Trophoblast cell (in vitro differentiated cells and primary cell): ENCODE data around the gene DCDC2C.
A peak's percentile ranks its signal among the peaks of the same experiment; 100 is the strongest.

Experiments used
- DNase-seq, 2 donors: peaks; one replicate each; pipeline ENCODE4 v3.0.0-alpha.2; 2016
- H2AFZ ChIP-seq: 2 replicates; pipeline ENCODE4 v1.6.1; 2013; ENCODE audit warnings: low read length, moderate library complexity, mild to moderate bottlenecking; ENCODE audit not compliant: insufficient read depth, poor library complexity
- H2AK5ac ChIP-seq: 2 replicates; pipeline ENCODE4 v1.6.1; 2013; ENCODE audit warnings: mild to moderate bottlenecking, low read length
- H2BK120ac ChIP-seq: 2 replicates; pipeline ENCODE4 v1.6.1; 2013; ENCODE audit warnings: low read length, mild to moderate bottlenecking, moderate library complexity; ENCODE audit not compliant: insufficient read depth, poor library complexity
- H2BK12ac ChIP-seq: 2 replicates; pipeline ENCODE4 v1.6.1; 2013; ENCODE audit warnings: mild to moderate bottlenecking, low read length, moderate library complexity
- H2BK5ac ChIP-seq: 2 replicates; pipeline ENCODE4 v1.6.1; 2013; ENCODE audit warnings: low read length, low read depth, moderate library complexity, mild to moderate bottlenecking; ENCODE audit not compliant: poor library complexity
- H3K14ac ChIP-seq: 2 replicates; pipeline ENCODE4 v1.6.1; 2013; ENCODE audit warnings: mild to moderate bottlenecking, low read length
- H3K18ac ChIP-seq: 2 replicates; pipeline ENCODE4 v1.6.1; 2013; ENCODE audit warnings: mild to moderate bottlenecking, low read length
- H3K23ac ChIP-seq: 2 replicates; pipeline ENCODE4 v1.6.1; 2013; ENCODE audit warnings: low read length
- H3K27ac ChIP-seq: 2 replicates; pipeline ENCODE4 v1.5.1; 2013; ENCODE audit warnings: low read depth, mild to moderate bottlenecking, inconsistent platforms, low read length, moderate library complexity
- H3K27me3 ChIP-seq: 2 replicates; pipeline ENCODE4 v1.6.1; 2013; ENCODE audit warnings: inconsistent platforms, mild to moderate bottlenecking, low read length, moderate library complexity; ENCODE audit not compliant: insufficient read depth
- H3K36me3 ChIP-seq, 2 experiments: 1 replicate in 1 of 2; 2 replicates in 1 of 2; pipeline ENCODE4 v1.6.1; 2013; ENCODE audit warnings: low read length in 2 of 2, mild to moderate bottlenecking in 2 of 2, moderate library complexity in 1 of 2; ENCODE audit not compliant: insufficient read depth in 2 of 2, control insufficient read depth in 1 of 2
- H3K4ac ChIP-seq: 2 replicates; pipeline ENCODE4 v1.6.1; 2013; ENCODE audit warnings: low read depth, mild to moderate bottlenecking, low read length, moderate library complexity
- H3K4me1 ChIP-seq, 2 experiments: 1 replicate in 1 of 2; 2 replicates in 1 of 2; pipeline ENCODE4 v1.6.1; 2013; ENCODE audit warnings: low read length in 2 of 2, mild to moderate bottlenecking in 2 of 2, moderate library complexity in 1 of 2; ENCODE audit not compliant: insufficient read depth in 2 of 2, control insufficient read depth in 1 of 2
- H3K4me2 ChIP-seq: 2 replicates; pipeline ENCODE4 v1.6.1; 2013; ENCODE audit warnings: inconsistent platforms, mild to moderate bottlenecking, low read length, moderate library complexity
- H3K4me3 ChIP-seq: 2 replicates; pipeline ENCODE4 v1.5.1; 2013; ENCODE audit warnings: mild to moderate bottlenecking, low read depth, low read length, inconsistent platforms
- H3K79me1 ChIP-seq: one replicate; pipeline ENCODE4 v1.6.1; 2013; ENCODE audit warnings: low read length
- H3K79me2 ChIP-seq: 2 replicates; pipeline ENCODE4 v1.6.1; 2013; ENCODE audit warnings: low read length, mild to moderate bottlenecking; ENCODE audit not compliant: control insufficient read depth, insufficient read depth, poor library complexity
- H3K9ac ChIP-seq: 2 replicates; pipeline ENCODE4 v1.6.1; 2013; ENCODE audit warnings: mild to moderate bottlenecking, low read length
- H3K9me3 ChIP-seq: 2 replicates; pipeline ENCODE4 v1.6.1; 2013; ENCODE audit warnings: low read depth, mild to moderate bottlenecking, control low read depth, inconsistent platforms, low read length; ENCODE audit not compliant: insufficient read depth
- H4K12ac ChIP-seq: 2 replicates; pipeline ENCODE4 v1.6.1; 2013; ENCODE audit warnings: low read depth, mild to moderate bottlenecking, low read length, moderate library complexity
- H4K8ac ChIP-seq: 2 replicates; pipeline ENCODE4 v1.6.1; 2013; ENCODE audit warnings: low read depth, mild to moderate bottlenecking, low read length, moderate library complexity
- H4K91ac ChIP-seq: one replicate; pipeline ENCODE4 v1.6.1; 2013; ENCODE audit warnings: low read depth, mild to moderate bottlenecking, low read length, moderate library complexity
- WGBS: extraction: QIAGEN DNeasy Blood & Tissue Kit; methylation state at CpG from one replicate; pipeline ENCODE4 v1.1.7; 2013; ENCODE audit warnings: missing lambda C conversion rate; ENCODE audit not compliant: insufficient read length, insufficient coverage; ENCODE audit errors: extremely low coverage; 5-methylcytosine and 5-hydroxymethylcytosine counted together

Gene DCDC2C

GRCh38 chr2:3754795-3755194, 51.4 kb downstream of the DCDC2C start:
- Histone ChIP-seq H3K27ac (no peak overlapping the region), H4K8ac (no peak overlapping the region), H3K27me3 (no peaks in the 10 kb centered on the region), H3K14ac (no peak overlapping the region), H3K4me2 (no peak overlapping the region), H3K23ac (no peak overlapping the region), H3K4me3 (no peak overlapping the region), H2AK5ac (no peak overlapping the region), H3K4me1 (no peaks in the 10 kb centered on the region), H4K12ac (no peak overlapping the region), H4K91ac (no peak overlapping the region), H2AFZ (no peak overlapping the region), H3K18ac (no peak overlapping the region), H3K9me3 (no peaks in the 10 kb centered on the region), H2BK120ac (no peak overlapping the region), H2BK5ac (no peak overlapping the region), H3K4ac (no peak overlapping the region), H3K79me2 (no peaks in the 10 kb centered on the region), H3K36me3 (no peaks in the 10 kb centered on the region), H2BK12ac (no peak overlapping the region), H3K9ac (no peak overlapping the region), H3K79me1 (no peaks in the 10 kb centered on the region)
- no CpG with 5 or more reads among the region's 3 CpGs for WGBS
- no peak for DNase-seq

GRCh38 chr2:3755277-3755676, 51.9 kb downstream of the DCDC2C start:
- no peak overlapping the region for H3K4me2 ChIP-seq
- no peaks in the 10 kb centered on the region for H3K27me3 ChIP-seq
- no peak overlapping the region for H2BK120ac ChIP-seq
- no peak overlapping the region for H3K18ac ChIP-seq
- no peak overlapping the region for H3K9ac ChIP-seq
- H3K23ac ChIP-seq: no peak overlapping the region
- no peak overlapping the region for H2AK5ac ChIP-seq
- H4K8ac ChIP-seq: no peak overlapping the region
- no peak for DNase-seq
- H4K91ac ChIP-seq: no peak overlapping the region
- H4K12ac ChIP-seq: no peak overlapping the region
- no peaks in the 10 kb centered on the region for H3K4me1 ChIP-seq
- no peak overlapping the region for H3K27ac ChIP-seq
- no peak overlapping the region for H3K14ac ChIP-seq
- H2BK5ac ChIP-seq: no peak overlapping the region
- no peak overlapping the region for H2AFZ ChIP-seq
- no peaks in the 10 kb centered on the region for H3K36me3 ChIP-seq
- no peaks in the 10 kb centered on the region for H3K9me3 ChIP-seq
- H3K4me3 ChIP-seq: no peak overlapping the region
- H3K79me1 ChIP-seq: no peaks in the 10 kb centered on the region
- WGBS: no CpG with 5 or more reads among the region's 3 CpGs
- H3K4ac ChIP-seq: no peak overlapping the region
- no peak overlapping the region for H2BK12ac ChIP-seq
- no peaks in the 10 kb centered on the region for H3K79me2 ChIP-seq

- Histone ChIP-seq H3K79me1 (no peaks in the 10 kb centered on the region), H3K23ac (no peak overlapping the region), H3K9me3 (no peaks in the 10 kb centered on the region), H3K18ac (no peak overlapping the region), H3K4me1 (no peaks in the 10 kb centered on the region), H3K9ac (no peak overlapping the region), H3K14ac (no peak overlapping the region), H3K27me3 (no peaks in the 10 kb centered on the region), H2BK12ac (no peak overlapping the region), H3K4me2 (no peak overlapping the region), H3K4me3 (no peak overlapping the region), H3K27ac (no peak overlapping the region), H4K8ac (no peak overlapping the region), H2BK5ac (no peak overlapping the region), H2BK120ac (no peak overlapping the region), H2AFZ (no peak overlapping the region), H3K4ac (no peak overlapping the region), H2AK5ac (no peak overlapping the region), H3K79me2 (no peaks in the 10 kb centered on the region), H4K91ac (no peak overlapping the region), H3K36me3 (no peaks in the 10 kb centered on the region), H4K12ac (no peak overlapping the region)
- no peak for DNase-seq
- WGBS: no CpG with 5 or more reads among the region's 8 CpGs
Observed at GRCh38 chr2:3756306-3756705, 52.9 kb downstream of the DCDC2C start.

- H3K27ac ChIP-seq: no peak overlapping the region
- no peak overlapping the region for H3K4me3 ChIP-seq
- no peak overlapping the region for H3K4ac ChIP-seq
- peak overlapping the region; percentile 87 for H3K23ac ChIP-seq
- H2BK120ac ChIP-seq: no peak overlapping the region
- no peak for DNase-seq
- H3K9ac ChIP-seq: peak overlapping the region; percentile 5
- H2AFZ ChIP-seq: no peak overlapping the region
- H3K4me1 ChIP-seq: no peaks in the 10 kb centered on the region
- WGBS: no CpG with 5 or more reads among the region's 7 CpGs
- H3K79me1 ChIP-seq: no peaks in the 10 kb centered on the region
- H3K27me3 ChIP-seq: no peaks in the 10 kb centered on the region
- no peak overlapping the region for H2BK12ac ChIP-seq
- H3K9me3 ChIP-seq: no peaks in the 10 kb centered on the region
- no peak overlapping the region for H3K14ac ChIP-seq
- no peak overlapping the region for H4K8ac ChIP-seq
- no peak overlapping the region for H3K18ac ChIP-seq
- H3K36me3 ChIP-seq: no peaks in the 10 kb centered on the region
- H4K12ac ChIP-seq: no peak overlapping the region
- no peak overlapping the region for H2BK5ac ChIP-seq
- no peak overlapping the region for H3K4me2 ChIP-seq
- H4K91ac ChIP-seq: no peak overlapping the region
- H3K79me2 ChIP-seq: no peaks in the 10 kb centered on the region
- no peak overlapping the region for H2AK5ac ChIP-seq
Observed at GRCh38 chr2:3758906-3759305, 55.5 kb downstream of the DCDC2C start.
